OCI-LY3 (cell line): ENCODE data around the gene ROR1.

Experiments used
- H2AFZ ChIP-seq: fragments of 200-600, 300-600 bp; shearing (Covaris generic); 2 replicates; pipeline ENCODE4 v1.6.0; 2014; ENCODE audit warnings: antibody characterized with exemption, low read depth, low read length
- H3K27ac ChIP-seq: fragments of 200-600, 300-600 bp; sonication (generic); 2 replicates; pipeline ENCODE4 v1.5.1; 2014; ENCODE audit warnings: mild to moderate bottlenecking, low read length, moderate library complexity, mixed read lengths
- H3K27me3 ChIP-seq: fragments of 200-600, 300-600 bp; sonication (generic); 2 replicates; pipeline ENCODE4 v1.6.1; 2014; ENCODE audit warnings: low read depth, low read length, mixed read lengths
- H3K36me3 ChIP-seq: fragments of 200-600, 300-600 bp; sonication (generic); replicated peaks from 2 replicates; pipeline ENCODE3; 2014; ENCODE audit warnings: low read depth, low read length, mixed read lengths
- H3K4me1 ChIP-seq: fragments of 300-600, 200-600 bp; sonication (generic); 2 replicates; pipeline ENCODE4 v1.6.1; 2014; ENCODE audit warnings: low read length, mixed read lengths
- H3K4me2 ChIP-seq: fragments of 200-600, 300-600 bp; sonication (generic); 2 replicates; pipeline ENCODE4 v1.6.1; 2014; ENCODE audit warnings: low read length, mixed read lengths
- H3K4me3 ChIP-seq: fragments of 300-600, 200-600 bp; sonication (generic); 2 replicates; pipeline ENCODE4 v1.5.1; 2014; ENCODE audit warnings: antibody characterized with exemption, mild to moderate bottlenecking, low read length, moderate library complexity
- H3K79me2 ChIP-seq: fragments of 300-600, 200-600 bp; shearing (Covaris generic); 2 replicates; pipeline ENCODE4 v1.6.1; 2014; ENCODE audit warnings: mild to moderate bottlenecking, low read length, mixed read lengths
- H3K9ac ChIP-seq: fragments of 300-600, 200-600 bp; shearing (Covaris generic); 2 replicates; pipeline ENCODE4 v1.6.0; 2014; ENCODE audit warnings: mild to moderate bottlenecking, low read length, moderate library complexity
- H3K9me3 ChIP-seq: fragments of 200-600, 300-600 bp; shearing (Covaris generic); 2 replicates; pipeline ENCODE4 v1.6.1; 2014; ENCODE audit warnings: low read length, mixed read lengths; ENCODE audit not compliant: insufficient read depth
- H4K20me1 ChIP-seq: fragments of 200-600, 300-600 bp; sonication (generic); 2 replicates; pipeline ENCODE4 v1.6.1; 2016; ENCODE audit warnings: low read length, mixed read lengths; ENCODE audit not compliant: insufficient read depth
- EZH2phosphoT487 ChIP-seq: fragments of 200-600 bp; shearing (Covaris generic); IDR thresholded peaks from 2 replicates; pipeline ENCODE4 v1.6.1; 2018; ENCODE audit warnings: antibody characterized with exemption, mixed run types, low read depth
- TF ChIP-seq, protein P1 (sequence below): fragments of 200-600, 300-600 bp; sonication (generic); IDR thresholded peaks from 2 replicates; pipeline ENCODE4 v1.5.1; 2014; ENCODE audit warnings: antibody characterized with exemption, low read length, low read depth

ROR1 gene

GRCh38 chr1:63907051-63907450, 133.2 kb downstream of the ROR1 start:
- Histone ChIP-seq H3K27ac (no peak overlapping the region), H3K9ac (no peak overlapping the region), H3K4me2 (no peak overlapping the region), H3K36me3 (no peaks in the 10 kb centered on the region), H3K79me2 (no peaks in the 10 kb centered on the region), H2AFZ (no peak overlapping the region), H4K20me1 (no peaks in the 10 kb centered on the region), H3K9me3 (no peaks in the 10 kb centered on the region), H3K27me3 (no peaks in the 10 kb centered on the region), H3K4me1 (peaks cover 8% of the 10 kb centered on the region), H3K4me3 (no peak overlapping the region)
- TF ChIP-seq, protein P1, sequence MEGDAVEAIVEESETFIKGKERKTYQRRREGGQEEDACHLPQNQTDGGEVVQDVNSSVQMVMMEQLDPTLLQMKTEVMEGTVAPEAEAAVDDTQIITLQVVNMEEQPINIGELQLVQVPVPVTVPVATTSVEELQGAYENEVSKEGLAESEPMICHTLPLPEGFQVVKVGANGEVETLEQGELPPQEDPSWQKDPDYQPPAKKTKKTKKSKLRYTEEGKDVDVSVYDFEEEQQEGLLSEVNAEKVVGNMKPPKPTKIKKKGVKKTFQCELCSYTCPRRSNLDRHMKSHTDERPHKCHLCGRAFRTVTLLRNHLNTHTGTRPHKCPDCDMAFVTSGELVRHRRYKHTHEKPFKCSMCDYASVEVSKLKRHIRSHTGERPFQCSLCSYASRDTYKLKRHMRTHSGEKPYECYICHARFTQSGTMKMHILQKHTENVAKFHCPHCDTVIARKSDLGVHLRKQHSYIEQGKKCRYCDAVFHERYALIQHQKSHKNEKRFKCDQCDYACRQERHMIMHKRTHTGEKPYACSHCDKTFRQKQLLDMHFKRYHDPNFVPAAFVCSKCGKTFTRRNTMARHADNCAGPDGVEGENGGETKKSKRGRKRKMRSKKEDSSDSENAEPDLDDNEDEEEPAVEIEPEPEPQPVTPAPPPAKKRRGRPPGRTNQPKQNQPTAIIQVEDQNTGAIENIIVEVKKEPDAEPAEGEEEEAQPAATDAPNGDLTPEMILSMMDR = no peak
- TF ChIP-seq EZH2phosphoT487 = no peak

GRCh38 chr1:63908016-63908415, 134.2 kb downstream of the ROR1 start:
- Histone ChIP-seq H3K4me1 (peaks cover 8% of the 10 kb centered on the region), H3K27ac (no peak overlapping the region), H3K9me3 (no peaks in the 10 kb centered on the region), H3K4me2 (no peak overlapping the region), H3K9ac (no peak overlapping the region), H4K20me1 (no peaks in the 10 kb centered on the region), H3K4me3 (no peak overlapping the region), H3K36me3 (no peaks in the 10 kb centered on the region), H2AFZ (no peak overlapping the region), H3K27me3 (no peaks in the 10 kb centered on the region; the same call in 1 of the 2 replicates), H3K79me2 (no peaks in the 10 kb centered on the region)
- TF ChIP-seq, protein P1 = no peak
- no peak for TF ChIP-seq EZH2phosphoT487

GRCh38 chr1:63909526-63909925, 135.7 kb downstream of the ROR1 start:
- Histone ChIP-seq H3K4me1 (peaks cover 5% of the 10 kb centered on the region; the same call in 1 of the 2 replicates), H3K9ac (no peak overlapping the region), H3K27ac (no peak overlapping the region), H3K27me3 (no peaks in the 10 kb centered on the region; the same call in 1 of the 2 replicates), H4K20me1 (no peaks in the 10 kb centered on the region), H3K79me2 (no peaks in the 10 kb centered on the region), H3K9me3 (no peaks in the 10 kb centered on the region), H3K4me3 (no peak overlapping the region), H3K4me2 (no peak overlapping the region), H2AFZ (no peak overlapping the region), H3K36me3 (no peaks in the 10 kb centered on the region)
- TF ChIP-seq, protein P1 = no peak
- no peak for TF ChIP-seq EZH2phosphoT487

- Histone ChIP-seq H3K4me3 (no peak overlapping the region), H3K27me3 (no peaks in the 10 kb centered on the region; the same call in none of the 2 replicates), H3K27ac (no peak overlapping the region), H3K9me3 (no peaks in the 10 kb centered on the region), H3K4me2 (no peak overlapping the region), H2AFZ (no peak overlapping the region), H4K20me1 (no peaks in the 10 kb centered on the region), H3K79me2 (no peaks in the 10 kb centered on the region), H3K4me1 (peaks cover 5% of the 10 kb centered on the region; the same call in 1 of the 2 replicates), H3K9ac (no peak overlapping the region), H3K36me3 (no peaks in the 10 kb centered on the region)
- TF ChIP-seq EZH2phosphoT487 = no peak
- TF ChIP-seq, protein P1 = no peak
These were observed 137.2 kb downstream of the ROR1 start for GRCh38 chr1:63911049-63911448.
